NCI-H345 (cell line): ENCODE data around the gene HSPB2.
"Not testable (repeated sequence)": the region's sequence is repeated elsewhere in the genome, so short reads cannot be mapped to it uniquely, and the experiment has no call there.

Experiments used
- DNase-seq: peaks from one replicate; lab custom pipeline; 2025; lab: John Stamatoyannopoulos, UW

HSPB2 gene, protein sequence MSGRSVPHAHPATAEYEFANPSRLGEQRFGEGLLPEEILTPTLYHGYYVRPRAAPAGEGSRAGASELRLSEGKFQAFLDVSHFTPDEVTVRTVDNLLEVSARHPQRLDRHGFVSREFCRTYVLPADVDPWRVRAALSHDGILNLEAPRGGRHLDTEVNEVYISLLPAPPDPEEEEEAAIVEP

DNA sequence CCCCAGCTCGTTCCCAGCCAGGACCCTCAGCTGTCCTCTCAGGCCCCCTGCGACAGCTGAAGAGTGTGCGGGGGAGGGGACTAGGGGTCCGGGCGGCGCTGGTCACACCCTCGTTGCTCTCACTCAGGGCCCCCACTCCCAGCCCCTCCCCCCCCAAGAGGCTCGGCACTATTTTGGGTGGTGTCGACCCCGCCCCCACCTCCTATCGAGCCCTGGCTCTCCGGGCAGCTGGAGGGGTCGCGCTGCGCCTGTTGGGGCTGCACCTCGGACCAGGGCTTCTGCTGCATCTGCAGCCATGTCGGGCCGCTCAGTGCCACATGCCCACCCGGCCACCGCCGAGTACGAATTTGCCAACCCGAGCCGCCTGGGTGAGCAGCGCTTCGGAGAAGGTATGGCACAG lies at the start of gene HSPB2:
TSS of gene HSPB2 (plus strand) at position 200 of the 400 bp plus-strand sequence. CDS start at position 296, 96 bp downstream.
- no peak for DNase-seq

DNA sequence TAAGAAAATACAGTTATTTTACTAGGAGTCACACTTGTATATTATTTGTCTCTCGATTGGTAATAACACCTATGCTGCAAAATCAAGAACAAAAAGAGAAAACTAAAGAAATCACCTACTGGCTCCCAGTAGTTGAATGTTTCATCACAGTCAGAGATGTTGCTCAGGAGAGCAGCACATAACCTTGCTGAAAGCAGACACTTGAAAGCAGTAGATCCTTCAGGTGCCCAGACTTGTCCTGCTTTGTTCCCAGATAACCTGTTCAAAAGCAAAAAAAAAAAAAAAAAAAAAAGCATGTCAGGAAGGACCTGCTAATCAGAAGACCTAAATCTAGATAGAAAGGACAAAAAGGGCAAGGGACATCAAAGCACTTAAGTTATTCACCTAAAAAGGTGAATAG lies 42.4 kb upstream of the HSPB2 start:
- DNase-seq, result no peak

DNA sequence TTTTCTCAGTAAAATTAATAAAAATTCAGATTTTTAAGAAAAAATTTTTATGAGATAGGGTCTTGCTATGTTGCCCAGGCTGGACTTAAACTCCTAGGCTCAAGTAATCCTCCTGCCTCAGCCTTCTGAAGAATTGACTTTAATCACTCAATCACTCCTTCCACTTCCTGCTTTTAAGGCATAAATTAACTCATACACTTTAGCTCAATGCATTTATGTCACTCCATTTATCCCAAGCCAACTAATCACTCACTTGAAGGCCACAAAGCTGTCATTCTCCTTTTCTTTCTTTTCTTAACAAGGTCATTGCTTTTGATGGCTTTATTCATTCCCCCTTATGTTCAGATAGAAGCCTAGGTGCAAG lies 42.0 kb upstream of the HSPB2 start:
- DNase-seq, result no peak

DNA sequence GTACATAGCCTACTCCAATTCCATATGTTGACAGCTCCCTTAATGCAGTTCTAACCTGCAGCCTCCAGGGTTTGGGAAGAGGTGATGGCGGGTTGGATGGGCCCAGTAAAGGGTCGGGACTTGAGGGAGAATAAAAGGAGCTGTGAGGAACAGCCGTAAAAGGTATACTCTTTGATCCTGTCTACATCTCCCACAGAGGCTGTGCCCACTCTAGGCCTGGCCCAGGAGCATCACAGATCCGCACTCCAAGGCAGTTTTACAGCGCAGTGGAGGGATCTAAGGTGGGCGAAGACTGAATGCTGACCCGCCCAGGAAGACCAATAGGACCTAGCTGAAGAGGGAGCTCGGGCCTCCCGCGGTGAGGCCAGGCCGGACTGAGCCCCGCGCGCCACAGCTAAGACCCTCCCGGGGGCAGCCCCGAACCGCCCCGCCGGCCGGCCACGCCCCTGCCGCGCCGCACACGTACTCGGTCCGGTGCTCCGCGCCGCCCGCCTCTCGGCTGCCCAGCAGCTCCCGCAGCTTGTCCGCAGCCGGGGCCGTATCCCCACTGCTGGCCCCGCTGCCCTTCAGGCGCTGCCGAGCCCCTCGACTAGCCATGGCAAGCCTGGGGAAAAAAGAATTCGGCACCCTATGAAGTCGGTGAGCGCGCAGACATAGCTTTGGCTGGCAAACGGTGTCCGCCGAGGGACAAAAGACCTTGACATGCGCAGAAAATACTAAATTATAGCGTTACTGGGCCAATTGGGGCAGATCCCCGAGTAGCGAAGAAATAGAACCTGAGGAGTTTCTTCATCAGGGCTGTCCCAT lies 41.4 kb upstream of the HSPB2 start, which contains the start of gene ALG9:
TSS of gene ALG9 (minus strand) at position 696 of the 807 bp plus-strand sequence. CDS start at position 597, 99 bp downstream.
- DNase-seq, result peak; percentile 74

DNA sequence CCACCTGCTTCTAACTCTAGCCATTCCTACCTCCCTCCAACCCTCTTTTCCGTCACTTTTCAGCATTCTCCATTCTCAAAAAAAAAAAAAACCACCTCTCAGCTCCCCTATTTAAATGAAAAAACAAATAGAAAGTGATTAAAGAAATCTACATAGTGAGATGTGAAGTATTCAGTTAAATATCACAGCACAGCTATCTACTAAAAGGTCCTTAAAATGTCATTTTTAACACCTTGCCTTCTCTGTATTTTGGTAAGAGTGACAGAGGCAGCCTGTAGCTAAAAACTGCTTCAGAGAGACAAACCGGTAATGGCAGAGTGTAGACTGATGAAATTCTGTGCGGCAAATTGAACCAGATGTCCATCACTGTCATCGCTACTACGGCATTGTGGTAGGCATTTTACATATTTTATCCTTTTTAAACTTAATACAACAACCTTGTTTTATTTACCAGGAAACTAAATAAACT lies 40.8 kb upstream of the HSPB2 start:
- DNase-seq, result no peak

DNA sequence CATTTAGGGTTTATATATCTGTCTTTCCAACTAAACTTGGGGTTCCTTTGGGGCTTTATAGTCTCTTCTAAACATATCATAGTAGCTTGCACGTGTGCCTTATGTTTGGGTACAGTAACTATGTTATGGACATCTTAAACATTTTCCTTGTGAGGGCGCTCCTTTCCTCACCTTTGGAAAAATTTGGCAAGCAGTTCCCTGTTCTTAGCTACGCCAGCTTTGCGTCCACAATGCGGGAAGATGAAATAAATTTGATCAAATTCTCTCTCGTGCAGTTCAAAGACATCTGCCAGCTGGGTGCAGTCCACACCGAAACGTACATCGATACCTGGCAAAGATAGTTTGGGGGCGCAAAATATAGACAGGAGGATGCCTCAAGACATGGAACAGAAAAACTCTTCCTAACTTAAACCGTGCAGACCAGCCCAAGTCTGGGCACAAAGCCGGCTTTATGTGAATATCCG lies 34.1 kb upstream of the HSPB2 start:
- DNase-seq, result peak; percentile 57

DNA sequence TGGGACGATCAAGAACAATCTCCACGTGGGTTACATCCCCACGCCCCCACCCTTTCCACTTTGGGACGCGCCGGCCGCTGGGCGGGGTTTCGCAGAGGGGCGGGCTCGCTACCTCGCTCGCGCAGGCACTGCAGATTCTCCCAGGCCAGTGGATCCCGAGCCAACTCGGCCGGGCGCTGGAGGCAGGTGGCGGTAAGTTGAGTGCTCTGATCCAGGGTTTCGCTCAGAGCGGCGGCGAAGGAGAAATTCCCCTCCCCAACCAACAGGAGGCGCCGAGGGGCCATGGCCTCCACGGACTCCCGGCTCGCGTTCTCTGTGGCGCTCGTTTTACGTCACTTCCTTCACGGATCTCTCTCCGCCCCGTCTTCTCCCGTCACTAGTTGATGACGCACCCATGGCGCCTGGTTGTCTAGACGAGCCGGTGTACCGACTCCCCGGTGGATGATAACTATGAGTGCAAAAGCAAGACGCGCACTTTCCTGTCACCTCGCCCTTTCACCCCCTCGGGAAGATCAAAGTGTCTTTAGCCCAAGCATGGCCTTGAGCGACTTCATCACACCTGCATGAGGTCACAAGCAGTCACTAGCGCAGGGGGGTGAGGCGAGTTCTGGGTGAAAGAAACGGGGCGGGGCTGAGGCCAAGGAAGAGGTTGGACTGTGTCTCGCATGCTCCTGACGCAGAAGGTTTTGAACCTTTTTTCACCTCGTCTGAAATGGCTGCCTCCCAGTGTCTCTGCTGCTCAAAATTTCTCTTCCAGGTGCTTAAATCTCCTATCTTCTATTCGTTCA lies 33.5 kb upstream of the HSPB2 start, which contains the start of the genes CFAP68 and FDXACB1:
TSS of gene CFAP68 (plus strand) at position 693 of the 788 bp plus-strand sequence. CDS start at position 713, 20 bp downstream.
TSS of gene FDXACB1 (minus strand) at position 317 of the 788 bp plus-strand sequence. CDS start at position 284, 33 bp downstream.
- DNase-seq, result peak; percentile 98

DNA sequence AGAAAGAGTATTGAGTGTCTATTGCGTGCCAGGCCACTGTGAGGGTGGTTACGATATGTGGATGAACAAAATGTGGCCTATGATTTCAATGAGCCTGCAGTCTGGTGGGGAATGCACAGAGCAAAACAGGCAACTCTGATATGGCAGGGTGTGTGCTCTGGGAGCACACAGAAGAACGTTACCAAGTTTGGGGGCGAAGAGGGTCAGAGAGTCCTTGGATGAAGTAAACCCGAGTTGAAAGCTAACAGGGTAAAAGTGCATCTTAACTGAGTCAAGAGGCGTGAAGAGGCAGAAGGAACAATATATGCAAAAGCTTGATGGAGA lies 32.9 kb upstream of the HSPB2 start:
- DNase-seq, result no peak

DNA sequence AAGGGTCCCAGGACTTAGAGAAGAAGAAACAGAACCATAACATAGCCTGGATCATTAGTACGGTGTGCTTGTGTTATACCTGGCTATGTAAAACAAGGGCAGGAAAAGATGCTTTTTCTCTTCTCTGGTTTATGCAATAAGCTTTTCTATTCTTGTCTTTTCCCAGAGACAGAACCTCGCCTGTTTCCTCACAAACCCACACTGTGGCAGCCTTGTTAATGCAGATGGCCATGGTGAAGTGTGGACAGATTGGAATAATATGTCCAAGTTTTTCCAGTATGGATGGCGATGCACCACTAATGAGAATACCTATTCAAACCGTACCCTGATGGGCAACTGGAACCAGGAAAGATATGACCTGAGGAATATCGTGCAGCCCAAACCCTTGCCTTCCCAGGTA lies 30.3 kb upstream of the HSPB2 start:
- DNase-seq, result no peak

DNA sequence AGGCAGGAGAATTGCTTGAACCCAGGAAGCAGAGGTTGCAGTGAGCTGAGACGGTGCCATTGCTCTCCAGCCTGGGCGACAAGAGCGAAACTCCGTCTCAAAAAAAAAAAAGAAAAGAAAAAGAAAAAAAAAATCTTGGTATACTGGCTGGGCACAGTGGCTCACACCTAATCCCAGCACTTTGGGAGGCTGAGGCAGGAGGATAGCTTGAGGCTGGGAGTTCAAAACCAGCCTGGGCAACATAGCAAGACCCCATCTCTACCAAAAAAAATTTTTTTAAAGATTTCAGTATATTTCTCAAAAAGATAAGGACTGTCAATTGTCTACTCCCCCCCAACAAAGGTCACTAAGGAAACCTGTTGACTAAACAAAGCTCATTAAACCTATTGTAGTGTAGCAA lies 27.5 kb upstream of the HSPB2 start:
- not testable (repeated sequence) for DNase-seq

DNA sequence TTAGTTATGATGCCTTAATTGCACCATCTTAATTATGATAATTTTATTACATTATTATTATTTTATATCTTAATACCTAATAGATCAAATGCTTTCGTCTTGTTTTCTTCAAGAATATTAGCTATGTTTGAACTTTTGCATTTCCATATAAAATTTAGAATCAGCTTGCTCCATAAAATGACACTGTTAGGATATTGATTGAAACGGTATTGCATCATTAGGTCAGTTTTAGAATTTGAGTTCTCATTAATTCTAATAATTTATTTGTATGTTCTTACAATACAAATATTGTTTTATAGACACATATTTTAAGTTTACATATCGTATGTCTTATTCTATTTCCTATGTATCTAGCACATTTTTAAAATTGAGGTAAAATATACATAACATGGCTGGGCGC lies 26.5 kb upstream of the HSPB2 start:
- no peak for DNase-seq

DNA sequence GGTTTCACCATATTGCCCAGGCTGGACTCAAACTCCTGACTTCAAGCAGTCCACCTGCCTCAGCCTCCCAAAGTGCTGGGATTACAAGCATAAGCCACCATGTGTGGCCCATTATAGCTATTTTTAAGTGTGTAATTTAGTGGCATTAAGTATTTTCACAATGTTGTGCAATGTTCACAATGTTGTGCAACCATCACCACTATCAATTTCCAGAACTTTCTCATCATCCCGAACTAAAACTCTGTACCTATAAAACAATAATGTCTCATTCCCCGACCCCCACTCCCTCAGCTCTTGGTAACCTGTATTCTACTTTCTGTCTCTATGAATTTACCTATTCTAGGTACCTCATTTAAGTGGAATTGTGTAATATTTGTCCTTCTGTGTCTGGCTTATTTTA lies 25.7 kb upstream of the HSPB2 start:
- no peak for DNase-seq

DNA sequence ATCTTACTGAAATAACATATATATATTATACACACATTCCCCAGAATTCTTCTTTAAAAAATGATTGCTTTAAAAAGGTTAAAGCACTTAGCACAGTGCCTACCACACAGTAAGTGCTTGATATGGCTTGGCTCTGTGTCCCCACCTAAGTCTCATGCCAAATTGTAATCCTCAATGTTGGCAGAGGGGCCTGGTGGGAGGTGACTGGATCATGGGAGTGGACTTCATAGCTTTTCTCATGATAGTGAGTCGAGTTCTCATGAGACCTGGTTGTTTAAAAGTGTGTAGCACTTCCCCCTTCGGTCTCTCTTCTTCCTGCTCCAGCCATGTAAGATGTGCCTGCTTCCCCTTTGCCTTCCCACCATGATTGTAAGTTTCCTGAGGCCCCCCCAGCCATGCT lies 7.1 kb upstream of the HSPB2 start:
- no peak for DNase-seq

DNA sequence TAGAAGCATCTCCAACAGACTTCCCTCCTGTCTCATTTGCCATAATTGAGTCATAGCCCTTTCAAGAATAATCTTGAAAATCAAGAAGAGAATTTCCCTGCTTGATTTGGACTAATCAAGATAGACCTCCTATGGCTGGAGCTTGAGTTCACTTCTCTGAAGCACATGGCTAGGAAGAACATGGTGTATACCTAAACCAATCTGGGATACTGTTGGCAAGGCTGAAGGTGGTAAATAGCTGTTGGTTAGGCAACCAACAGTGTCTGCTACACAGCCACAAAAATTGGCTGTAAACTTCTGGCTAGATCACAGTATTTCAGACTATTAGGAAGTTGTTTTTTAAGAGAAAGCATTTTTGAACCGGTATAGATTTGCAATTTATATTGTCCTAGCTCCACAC lies 5.9 kb upstream of the HSPB2 start:
- no peak for DNase-seq

DNA sequence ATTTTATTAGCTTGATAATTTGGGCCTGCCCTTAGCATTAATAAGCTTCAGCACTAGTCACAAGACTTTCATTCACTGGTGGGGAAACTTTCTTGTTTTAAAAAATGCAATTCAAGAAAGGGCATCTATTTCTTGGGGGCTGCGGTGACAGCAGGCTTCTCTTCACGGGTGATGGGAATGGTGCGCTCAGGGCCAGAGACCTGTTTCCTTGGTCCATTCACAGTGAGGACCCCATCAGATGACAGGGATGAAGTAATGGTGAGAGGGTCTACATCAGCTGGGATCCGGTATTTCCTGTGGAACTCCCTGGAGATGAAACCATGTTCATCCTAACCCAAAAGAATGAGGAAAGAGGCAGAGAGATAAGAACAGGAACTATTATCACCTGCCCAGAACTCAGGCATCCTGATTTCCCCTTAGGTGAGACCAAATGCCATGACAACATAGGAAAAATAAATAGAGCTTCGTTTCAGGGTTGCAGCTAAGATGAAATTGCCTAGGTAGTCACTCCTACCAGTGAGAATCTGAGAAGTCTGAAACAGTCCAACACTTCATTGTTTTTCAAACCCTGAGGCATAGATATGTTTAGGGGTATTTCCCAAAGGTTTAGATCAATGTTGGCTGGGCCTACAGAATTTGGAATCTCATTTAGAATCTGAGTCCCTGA lies 3.8 kb upstream of the HSPB2 start:
- DNase-seq, result no peak

DNA sequence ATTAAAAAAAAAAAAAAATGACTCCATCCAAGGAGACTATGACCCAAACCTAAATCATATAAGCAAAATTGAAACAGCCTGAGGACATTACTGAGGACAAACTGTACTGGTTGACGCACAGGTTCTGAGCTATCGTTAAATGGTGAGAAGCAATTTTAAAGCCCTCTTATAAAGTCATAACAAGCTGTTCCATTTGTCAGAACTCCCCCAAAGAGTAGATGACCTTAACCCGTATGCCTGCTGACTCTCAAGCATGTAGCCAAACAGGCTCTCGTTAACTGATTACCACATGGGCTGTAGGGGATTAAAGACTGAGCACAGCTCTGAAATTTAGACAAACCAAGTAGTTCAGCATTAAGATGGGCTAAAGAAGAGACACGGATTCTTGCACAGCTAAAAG lies 3.2 kb upstream of the HSPB2 start:
- no peak for DNase-seq

DNA sequence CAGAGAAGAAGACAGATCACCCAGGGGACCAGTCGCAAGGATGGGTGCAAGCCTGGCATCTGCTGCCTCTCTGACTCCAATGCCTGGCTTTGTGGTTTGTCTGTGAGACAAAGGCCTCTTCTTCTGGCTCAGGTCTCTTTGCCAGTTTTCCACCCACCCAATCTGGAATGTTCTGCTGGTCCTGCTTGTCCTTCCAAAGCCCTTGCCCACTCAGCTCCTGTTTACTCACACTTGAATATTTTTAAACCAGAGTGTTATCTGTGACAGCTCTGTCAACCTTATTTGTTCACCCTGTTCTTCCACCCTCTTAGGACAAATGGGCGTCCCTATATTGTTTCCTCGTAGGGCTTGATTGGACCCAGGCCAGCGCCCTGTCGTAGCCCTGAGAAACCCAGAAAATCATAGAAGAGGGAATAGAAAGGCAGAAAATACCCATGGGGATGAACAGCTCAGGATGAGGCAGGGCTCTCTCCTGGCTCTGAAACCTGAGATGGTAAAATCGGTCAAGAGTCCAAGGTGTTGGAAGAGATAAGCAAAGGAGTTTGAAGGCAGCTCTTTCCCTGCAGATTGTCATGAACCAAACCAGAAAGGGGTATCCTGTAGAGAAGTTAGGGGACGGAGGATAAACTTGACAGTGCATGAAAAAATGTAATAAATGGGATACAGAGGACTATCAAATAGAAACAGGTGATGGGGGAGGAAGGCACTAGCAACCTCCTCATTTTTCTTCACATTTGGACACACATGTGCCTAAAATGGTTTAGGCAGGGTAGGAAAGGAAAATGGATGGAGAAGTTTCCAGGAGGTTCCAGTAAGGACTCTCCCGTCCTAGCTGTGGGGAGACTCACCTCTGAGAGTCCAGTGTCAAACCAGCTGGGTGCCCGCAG lies 1.6 kb upstream of the HSPB2 start:
- DNase-seq, result no peak

DNA sequence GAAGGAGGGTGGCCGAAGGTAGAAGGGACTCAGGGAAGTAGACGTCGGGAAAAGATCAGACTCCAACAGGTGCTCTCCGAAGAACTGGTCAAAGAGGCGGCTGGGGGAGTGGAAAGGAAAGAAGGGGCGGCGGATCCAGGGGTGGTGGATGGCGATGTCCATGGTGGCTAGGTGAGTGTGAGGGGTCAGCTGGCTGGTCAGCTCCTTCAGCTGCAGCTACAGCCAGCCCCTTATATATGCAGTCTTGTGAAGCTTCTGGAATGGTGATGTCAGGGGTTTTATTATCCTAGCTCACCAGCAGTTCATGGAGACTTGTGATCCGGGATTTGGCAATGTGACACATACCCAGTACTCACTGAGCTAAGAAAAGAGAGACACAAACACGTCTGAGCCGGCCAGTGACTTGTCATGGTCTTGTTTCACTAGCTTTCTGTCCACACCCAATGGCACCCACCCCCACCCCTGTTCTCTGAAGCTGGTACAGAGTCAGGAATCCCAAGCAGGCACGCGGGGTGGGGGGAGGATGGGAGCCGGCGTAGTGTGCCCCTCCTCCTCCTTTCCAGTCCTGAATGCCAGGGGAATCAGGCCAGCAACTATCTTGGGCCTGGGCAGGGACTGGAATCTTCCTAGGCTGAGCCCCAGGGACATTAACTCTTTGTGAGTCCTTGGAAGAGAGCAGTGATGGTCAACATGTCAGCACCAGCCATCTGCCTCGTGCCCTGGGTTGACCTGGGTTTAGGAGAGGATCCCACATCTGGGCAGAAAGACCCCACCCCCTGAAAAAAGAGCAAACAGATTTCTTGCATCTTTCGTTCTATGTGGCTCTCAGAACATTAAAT lies 752 bp upstream of the HSPB2 start, which contains the start of gene CRYAB:
TSS of gene CRYAB (minus strand) at position 208 of the 839 bp plus-strand sequence. CDS start at position 162, 46 bp downstream.
- no peak for DNase-seq

DNA sequence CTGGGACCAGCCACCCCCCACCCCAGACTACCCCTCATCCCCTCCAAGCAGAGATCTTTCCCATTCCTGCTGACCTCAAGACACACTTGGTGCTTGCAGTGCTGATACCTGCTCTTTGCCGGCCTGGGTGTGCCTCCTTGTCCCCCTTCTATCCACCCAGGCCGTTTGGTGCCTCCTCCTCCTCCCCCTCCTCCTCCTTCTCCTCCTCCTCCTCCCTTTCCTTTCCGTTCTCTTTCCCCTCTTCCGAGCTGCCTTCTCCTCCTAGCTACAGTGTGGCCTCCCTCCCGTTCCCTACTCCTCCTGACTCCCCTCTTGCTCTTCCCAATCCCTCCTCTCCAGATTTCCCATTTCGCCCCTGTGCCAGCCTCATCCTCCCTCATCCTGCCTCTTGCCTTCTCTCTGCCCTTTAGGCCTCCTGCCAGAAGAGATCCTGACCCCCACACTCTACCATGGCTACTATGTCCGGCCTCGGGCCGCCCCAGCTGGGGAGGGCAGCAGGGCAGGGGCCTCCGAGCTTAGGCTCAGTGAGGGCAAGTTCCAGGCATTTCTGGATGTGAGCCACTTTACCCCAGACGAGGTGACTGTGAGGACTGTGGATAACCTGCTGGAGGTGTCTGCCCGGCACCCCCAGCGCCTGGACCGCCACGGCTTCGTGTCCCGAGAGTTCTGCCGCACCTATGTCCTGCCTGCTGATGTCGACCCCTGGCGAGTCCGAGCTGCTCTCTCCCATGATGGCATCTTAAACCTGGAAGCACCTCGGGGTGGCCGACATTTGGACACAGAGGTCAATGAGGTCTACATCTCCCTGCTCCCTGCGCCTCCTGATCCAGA lies 712 bp downstream of the HSPB2 start:
- DNase-seq, result no peak
